Fibroblast of skin of right biceps (primary cell): Measurements from ENCODE around the gene E4F1.
"Not testable (repeated sequence)": the region's sequence is repeated elsewhere in the genome, so short reads cannot be mapped to it uniquely, and the experiment has no call there.

Experiments used
- DNase-seq: peaks from one replicate; pipeline ENCODE4 v3.0.0-alpha.2; 2013

E4F1 gene

DNA sequence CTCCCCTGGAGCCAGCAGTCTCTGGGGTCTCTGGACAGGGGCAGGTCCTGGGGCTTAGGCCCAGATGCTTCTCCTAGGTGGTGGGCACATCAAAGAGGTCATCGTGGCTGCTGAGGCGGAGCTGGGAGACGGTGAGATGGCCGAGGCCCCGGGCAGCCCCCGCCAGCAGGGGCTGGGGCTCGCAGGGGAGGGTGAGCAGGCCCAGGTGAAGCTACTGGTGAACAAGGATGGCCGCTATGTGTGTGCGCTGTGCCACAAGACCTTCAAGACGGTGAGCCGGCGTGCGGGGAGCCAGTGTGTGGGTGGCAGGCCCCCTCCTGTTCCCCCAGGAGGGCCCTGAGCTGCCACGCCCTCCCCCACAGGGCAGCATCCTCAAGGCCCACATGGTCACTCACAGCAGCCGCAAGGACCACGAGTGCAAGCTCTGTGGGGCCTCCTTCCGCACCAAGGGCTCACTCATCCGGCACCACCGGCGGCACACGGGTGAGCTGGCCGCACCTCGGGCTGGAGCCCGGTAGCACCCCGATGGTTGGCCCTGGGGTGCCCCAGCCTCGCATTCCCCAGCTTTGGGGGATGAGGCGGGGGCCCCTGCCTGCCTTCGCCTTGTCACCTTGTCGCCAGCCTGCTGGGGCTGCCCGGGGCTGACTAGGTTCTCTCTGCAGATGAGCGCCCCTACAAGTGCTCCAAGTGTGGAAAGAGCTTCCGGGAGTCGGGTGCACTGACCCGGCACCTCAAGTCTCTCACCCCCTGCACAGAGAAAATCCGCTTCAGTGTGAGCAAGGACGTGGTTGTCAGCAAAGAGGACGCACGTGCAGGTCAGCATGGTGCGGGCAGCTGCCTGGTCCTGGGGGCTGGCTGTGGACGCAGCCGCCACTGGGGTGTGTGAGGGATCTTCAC is 9.0 kb downstream of the E4F1 start:
- no peak for DNase-seq

DNA sequence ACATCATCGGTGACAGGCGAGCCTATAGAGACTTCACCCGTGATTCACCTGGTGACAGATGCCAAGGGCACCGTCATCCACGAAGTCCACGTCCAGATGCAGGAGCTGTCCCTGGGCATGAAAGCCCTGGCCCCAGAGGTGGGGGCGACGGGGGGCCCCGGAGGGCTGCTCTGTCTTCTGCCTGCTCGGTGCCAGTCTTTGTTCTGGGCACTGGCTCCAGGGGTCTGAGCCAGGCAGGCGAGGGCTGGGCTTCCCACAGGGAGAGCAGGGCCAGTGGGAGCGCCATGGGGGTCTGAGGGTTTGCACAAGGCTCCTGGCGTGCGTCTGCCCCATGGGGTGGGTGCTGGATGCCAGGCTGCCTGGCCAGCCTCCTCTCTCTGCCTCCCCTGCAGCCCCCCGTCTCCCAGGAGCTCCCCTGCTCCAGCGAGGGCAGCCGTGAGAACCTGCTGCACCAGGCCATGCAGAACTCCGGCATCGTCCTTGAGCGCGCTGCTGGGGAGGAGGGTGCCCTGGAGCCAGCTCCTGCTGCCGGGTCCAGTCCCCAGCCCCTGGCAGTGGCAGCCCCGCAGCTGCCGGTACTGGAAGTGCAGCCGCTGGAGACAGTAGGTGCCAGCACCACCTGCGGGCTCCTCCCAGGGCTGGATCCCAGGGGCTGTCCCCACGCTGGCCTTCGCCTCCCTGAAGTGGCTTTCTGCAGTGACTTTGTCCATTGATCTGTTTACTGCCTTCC is 9.8 kb downstream of the E4F1 start:
- DNase-seq: no peak

DNA sequence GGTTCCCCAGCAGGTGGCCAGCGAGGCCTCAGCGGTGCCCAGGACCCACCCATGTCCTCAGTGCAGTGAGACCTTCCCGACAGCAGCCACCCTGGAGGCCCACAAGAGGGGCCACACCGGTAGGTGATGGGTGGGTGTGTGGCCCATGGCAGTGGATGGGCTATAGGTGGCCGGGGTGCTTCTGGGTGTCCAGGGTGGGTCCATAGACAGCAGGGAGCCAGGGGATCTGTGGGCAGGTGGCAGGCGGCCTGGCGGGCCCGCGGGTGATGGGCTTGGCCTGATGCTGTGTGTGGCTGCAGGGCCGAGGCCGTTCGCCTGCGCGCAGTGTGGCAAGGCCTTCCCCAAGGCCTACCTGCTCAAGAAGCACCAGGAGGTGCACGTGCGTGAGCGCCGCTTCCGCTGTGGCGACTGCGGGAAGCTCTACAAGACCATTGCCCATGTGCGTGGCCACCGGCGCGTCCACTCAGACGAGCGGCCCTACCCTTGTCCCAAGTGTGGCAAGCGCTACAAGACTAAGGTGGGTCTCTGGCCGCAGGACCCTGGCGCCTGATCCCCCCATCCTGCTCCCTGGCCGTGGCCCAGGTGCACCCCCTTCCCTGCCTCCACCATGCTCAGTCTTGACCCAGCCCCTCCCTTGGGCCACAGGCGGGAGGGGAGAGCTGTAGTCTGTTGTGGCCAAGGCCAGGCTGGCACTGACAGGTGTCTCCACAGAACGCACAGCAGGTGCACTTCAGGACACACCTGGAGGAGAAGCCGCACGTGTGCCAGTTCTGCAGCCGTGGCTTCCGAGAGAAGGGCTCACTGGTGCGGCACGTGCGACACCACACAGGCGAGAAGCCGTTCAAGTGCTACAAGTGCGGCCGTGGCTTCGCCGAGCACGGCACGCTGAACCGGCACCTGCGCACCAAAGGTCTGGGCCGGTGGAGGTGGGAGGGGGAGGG is 10.8 kb downstream of the E4F1 start:
- DNase-seq: no peak

DNA sequence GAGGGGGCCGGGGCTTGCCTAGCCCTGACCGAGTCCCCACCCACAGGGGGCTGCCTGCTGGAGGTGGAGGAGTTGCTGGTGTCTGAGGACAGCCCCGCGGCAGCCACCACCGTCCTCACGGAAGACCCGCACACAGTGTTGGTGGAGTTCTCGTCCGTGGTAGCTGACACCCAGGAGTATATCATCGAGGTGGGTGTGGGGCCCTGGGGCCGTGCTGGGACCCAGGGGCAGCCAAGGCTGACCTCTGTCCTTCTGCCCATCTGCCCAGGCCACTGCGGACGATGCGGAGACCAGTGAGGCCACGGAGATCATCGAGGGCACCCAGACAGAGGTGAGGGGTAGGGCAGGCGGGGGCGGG is 11.4 kb downstream of the E4F1 start:
- DNase-seq: no peak

DNA sequence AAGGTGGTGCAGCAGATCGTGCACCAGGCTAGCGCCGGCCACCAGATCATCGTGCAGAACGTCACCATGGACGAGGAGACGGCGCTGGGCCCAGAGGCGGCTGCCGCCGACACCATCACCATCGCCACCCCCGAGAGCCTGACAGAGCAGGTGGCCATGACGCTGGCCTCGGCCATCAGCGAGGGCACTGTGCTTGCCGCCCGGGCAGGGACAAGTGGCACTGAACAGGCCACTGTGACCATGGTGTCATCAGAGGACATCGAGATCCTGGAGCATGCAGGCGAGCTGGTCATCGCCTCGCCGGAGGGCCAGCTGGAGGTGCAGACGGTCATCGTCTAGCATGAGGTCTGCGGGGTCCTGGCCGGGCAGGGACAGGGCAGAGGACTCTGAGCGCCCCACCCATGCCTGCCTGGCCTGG is 11.9 kb downstream of the E4F1 start:
- DNase-seq: no peak

DNA sequence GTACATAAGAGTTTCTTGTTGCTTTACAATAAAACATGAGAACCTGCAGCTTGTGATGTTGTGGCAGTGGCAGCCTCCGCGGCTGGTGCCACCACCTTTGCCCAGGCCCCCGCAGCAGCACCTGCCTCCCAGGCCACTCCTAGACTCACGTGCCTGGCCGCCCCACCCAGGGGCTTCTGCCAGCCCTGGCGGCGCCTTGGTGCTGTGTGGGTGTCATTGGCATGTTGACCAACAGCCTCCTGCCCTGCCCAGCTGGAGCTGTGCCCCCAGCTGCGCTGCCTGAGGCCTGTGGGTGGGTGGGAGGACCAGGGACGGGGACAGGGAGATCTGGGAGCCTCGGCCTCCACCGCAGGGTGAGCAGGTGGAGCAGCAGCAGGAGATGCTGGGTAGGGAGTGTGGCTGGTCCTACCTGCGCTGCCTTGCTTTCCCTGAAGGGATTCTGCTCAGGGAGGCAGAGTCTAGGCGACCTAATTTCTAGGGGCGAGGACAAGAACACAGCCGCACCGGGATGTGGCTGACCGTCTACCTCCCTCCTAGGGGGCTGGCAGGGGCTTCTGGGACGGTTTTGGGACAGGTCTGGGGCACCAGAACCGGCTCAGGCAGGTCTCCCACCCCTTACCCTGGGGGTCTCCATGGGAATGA is 12.4 kb downstream of the E4F1 start:
- DNase-seq: no peak

DNA sequence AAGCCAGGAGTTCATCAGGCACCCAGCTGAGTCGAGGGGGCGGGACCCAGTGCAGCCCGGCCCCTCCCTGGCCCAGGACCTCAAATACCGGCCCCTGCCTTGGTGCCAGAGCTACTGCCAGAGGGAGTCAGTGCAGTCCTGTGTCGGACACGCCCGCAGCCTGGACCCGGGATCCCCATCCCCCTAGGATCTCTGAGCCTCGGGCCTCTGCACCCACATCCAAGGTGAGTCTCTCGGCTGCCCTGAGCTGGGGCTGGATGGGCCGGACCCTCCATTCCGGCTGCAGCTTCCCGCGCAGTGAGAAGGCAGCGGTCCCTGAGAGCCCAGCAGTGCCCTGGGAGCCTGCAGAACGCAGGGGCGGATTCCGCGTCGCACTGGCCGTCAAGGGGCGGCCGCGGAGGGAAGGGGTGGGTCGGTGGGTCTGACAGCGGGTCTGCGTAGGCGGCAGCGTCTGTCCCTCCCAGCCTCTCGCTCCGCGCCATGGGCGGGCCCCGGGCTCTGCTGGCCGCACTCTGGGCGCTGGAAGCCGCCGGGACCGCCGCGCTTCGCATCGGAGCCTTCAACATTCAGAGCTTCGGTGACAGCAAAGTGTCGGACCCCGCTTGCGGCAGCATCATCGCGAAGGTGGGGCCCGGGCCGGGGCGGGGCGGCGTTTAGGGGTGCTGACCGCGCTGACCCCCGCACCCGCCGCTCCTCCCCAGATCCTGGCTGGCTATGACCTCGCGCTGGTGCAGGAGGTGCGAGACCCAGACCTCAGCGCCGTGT is 13.1 kb downstream of the E4F1 start, which contains the start of gene DNASE1L2:
DNASE1L2 (plus strand) TSS at position 108 of the 765 bp plus-strand sequence; CDS start at position 481, 373 bp downstream.
- DNase-seq: no peak

DNA sequence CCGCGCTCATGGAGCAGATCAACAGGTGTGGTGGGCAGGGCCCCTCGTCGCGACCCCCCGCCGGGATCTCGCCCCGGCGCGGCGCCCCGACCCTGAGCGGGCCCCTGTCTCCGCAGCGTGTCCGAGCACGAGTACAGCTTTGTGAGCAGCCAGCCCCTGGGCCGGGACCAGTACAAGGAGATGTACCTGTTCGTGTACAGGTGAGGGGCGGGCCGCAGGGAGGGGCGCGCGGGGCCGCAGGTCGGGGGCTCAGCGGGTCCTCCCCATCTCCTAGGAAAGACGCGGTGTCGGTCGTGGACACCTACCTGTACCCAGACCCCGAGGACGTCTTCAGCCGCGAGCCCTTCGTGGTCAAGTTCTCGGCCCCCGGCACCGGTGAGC is 13.7 kb downstream of the E4F1 start:
- no peak for DNase-seq

DNA sequence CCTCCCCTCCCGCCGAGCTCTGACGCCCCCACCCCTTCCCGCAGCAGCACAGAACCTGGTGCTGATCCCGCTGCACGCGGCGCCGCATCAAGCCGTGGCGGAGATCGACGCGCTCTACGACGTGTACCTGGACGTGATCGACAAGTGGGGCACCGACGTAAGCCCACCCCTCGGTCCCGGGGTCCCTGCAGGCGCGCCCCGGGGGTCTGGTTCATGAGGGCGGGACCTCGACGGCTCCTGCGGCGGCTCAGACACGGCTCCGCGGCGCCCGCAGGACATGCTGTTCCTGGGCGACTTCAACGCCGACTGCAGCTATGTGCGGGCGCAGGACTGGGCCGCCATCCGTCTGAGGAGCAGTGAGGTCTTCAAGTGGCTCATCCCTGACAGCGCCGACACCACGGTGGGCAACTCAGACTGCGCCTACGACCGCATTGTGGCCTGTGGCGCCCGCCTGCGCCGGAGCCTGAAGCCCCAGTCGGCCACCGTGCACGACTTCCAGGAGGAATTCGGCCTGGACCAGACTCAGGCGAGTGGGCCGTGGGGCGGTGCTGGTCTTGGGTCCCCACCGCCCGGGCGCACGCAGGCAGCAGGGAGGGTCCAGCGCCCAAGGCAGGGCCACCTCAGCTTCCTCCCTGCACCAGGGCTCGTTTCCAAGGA is 14.2 kb downstream of the E4F1 start:
- DNase-seq: no peak

DNA sequence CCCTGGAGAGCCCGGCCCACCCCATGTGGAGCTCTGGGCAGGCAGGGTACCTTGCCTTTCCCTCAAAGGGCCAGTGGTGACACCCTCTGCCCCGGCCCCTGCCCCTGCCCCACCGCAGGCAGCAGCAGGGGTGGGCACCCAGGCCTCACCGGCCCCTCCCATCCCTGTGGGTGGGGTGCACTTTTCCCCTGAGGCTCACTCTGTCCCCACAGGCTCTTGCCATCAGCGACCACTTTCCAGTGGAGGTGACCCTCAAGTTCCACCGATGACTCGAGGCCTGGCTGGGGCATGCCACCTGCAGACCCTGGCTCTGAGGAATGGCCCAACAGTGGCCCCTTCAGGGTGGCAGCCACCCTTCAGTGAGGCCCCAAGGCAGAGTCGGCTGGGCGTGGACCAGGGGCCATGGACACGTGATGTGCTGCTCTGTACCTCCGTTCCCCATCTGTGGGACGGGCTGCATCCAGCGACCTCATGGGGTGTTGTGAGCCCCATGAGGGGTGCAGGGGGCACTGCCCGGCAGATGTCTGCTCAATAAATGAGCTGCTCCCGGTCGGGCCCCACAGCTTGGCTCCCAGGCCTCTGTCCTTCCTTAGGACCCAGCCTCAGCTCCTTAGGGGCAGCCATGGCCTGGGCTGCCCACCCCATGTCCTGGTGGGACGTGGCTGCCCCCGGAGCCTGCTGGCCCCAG is 14.9 kb downstream of the E4F1 start:
- DNase-seq: no peak

DNA sequence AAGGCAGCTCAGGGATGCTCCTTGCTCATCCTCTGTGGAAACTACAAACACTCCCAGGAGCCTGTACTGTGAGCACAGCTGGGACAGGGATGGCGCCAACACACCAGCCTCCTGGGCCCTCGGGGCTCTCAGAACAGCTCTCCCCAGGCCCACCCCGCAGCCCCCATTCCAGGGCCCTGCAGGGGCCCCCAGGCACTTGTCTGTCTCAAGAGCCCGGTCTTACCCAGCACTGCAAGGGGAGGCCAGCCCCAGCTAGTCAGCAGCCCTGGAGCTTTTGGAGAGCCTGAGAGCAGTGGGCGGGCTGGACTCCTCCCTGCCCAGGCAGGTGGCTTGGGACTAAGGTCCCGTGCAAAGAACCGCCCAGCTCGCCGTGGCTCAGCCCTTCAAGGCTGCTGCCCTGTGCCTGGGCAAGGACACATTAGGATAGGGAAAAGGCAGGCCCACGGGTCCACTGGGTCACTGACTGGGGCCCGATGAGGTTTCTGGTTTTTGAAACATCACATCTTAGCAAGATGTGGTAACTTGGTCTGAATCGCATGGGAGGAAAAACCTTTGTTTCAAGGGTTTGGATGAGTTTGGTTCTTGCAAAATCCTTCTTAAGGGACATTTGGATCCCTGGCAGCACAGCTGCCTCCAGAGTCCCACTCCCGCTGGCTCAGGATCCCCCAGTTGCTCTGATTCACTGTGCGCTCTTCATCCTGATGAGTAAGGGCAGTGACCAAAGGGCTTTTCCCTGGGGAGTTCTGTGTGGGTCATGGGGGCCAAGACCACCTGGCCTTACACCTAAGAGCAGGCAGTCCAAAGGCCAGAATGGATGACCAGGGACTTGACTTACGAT is 15.7 kb downstream of the E4F1 start:
- no peak for DNase-seq

DNA sequence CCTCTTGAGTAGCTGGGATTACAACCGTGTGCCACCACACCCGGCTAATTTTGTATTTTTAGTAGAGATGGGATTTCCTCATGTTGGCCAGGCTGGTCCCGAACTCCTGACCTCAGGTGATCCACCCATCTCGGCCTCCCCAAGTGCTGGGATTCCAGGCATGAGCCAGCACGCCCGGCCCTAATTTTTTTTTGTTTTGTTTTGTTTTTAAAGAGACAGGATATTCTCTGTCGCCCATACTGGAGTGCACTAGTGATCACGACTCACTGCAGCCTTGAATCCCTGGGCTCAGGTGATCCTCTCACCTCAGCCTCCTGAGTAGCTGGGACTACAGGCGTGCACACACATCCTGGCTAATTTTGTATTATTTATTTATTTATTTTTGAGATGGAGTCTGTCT is 16.9 kb downstream of the E4F1 start:
- not testable (repeated sequence) for DNase-seq

DNA sequence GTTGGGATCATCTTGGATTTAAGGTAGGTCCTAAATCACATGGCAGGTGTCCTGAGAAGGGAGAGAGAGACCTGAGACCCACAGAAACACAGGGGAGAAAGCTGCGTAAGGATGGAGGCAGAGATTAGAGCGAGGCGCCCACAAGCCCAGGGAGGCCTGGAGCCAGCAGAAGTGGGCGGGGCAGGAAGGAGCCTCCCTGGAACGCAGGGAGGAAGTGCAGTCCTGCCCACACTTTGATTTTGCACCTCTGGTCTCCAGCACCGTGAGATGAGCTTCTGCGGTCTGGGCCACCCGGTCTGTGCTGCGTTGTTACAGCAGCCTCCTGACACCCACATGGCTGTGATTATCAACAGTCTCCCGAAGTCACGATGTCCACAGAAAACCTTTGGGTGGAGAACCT is 19.2 kb downstream of the E4F1 start:
- DNase-seq: no peak

DNA sequence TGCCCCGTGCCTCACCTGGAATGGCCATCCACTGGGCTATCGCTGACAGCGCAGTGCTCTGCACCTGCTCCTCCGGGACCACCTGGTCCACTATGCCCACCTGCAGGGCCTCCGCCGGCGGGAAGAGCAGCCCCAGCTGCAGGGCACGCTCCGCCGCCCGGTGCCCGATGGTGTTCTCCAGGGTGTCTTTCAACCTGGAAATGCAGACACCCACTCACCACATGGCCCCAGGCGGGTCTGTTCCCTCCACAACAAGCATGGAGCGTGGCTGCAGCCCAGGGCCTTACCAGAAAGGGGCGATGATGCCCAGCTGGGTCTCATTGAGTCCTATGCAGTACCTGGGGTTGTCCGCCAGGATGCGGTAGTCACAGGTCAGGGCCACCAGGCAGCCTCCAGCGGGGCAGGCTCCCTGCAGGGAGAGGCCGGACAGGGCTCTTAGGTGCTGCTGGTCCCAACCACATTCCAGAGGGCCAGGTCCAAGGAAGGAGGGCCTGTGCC is 19.7 kb downstream of the E4F1 start:
- DNase-seq: no peak

DNA sequence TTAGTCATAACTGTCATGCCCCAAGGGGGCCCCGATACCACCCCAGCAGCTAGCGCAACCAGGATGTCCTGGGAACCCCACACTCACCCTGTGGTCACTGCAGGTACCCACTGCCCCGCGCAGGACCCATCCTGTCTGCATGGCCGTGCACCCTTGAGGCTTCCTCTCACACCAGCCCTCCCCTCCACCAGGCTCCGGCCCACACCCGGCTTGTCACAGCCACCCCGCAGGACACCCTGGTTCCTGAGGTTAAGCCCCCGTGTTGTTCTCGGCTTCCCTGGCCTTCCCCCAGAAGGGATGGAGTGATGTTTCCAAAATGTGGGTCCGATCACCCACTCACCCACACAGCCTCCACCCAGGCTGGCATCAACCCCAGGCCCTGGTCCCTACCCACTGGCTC is 20.4 kb downstream of the E4F1 start:
- no peak for DNase-seq

DNA sequence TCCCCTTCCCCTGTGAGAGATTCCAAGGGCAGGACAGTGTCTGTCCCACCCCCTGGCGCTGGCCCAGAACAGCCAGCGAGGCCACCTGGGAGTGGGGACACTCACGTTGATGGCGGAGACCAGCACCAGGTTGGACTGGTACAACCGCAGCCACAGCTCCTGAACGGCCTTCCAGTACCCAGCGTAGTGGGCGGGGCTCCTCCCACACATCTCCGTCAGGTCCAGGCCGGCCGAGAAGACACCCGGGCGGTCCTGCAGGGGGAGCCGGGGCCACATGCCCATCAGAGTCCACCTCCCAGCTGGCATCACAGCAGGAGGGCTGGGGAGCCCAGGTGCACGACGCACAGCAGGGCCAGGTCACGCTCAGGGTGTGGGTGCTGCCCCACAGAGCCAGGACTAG is 20.9 kb downstream of the E4F1 start:
- no peak for DNase-seq

DNA sequence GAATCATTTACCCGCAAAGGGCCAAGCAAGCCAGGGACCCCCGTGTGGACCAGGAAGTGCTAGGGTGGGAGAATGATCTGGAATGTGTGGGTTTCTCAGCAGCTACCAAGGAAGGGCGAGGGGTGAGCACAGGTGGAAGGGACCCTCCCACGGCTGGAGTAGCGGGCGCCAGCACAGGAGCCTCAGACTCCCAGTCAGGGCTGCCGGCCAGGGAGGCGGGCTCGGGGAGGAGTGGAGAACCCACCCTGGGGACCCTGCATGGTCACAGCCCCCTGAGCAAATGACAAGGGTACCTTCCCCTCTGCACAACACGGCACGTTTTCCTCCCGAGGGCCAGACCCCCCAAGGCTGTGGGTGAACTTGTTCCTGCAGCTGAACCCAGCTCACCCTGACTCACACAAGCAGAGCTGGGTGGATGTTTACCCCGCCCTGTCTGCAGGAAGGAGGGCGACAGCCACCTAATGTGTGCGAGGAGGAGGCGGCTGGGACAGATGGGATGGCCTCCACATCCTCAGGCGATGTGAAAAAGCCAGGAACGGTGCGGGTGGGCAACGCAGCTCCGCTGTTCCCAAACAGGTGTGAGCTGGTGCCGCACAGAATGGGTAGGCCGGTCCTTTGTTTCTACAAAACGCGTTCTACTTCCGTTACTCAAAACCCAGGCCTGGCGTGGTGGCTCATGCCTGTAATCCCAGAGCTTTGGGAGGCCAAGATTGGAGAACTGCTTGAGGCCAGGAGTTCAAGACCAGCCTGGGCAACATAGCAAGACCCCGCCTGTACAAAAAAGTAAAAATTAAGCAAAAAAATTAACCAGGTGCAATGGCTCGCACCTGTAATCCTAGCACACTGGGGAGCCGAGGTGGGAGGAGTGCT is 21.8 kb downstream of the E4F1 start:
- DNase-seq: no peak

DNA sequence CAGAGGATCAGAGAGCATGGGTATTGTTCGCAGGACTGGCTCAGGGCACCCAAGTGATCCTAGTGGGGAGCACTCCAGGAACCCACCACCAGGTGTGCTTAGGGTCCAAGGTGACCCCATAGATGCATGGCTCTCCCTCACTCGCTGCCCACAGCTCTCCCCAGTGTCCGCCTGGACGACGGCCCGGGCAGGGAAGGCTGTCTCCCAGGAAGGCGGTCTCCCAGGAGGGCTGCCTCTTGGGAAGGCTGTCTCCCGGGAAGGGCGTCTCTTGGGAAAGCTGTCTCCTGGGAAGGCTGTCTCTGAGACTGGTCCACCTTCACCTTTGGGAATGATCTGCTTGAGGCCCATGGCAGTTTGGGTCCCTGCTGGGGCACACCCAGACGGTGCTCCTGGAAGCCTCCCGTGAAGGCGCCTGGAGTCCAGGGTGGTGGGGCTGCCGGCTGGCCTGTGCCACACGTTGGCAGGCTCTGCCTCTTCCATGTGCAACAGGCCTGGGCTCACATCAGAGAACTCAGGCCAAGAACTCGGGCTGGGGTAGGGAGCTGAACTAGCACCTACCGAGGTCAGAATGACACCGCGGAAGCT is 23.0 kb downstream of the E4F1 start:
- no peak for DNase-seq
